Endothelial cell (in vitro differentiated cells): ENCODE measurements around the gene VMAC. TPM values are rescaled to one million over a fixed set of nuclear protein-coding genes. Genes with fewer than 3 reads are reported as not detected.

ENCODE experiments used
- DNase-seq: peaks from one replicate; pipeline ENCODE4 v3.0.0; 2021; ENCODE audit warnings: low spot score
- H3K27ac Mint-ChIP-seq: one replicate; pipeline ENCODE4 v1.8.0; 2021; ENCODE audit warnings: mixed read lengths, inconsistent platforms; ENCODE audit not compliant: unreplicated experiment
- H3K27me3 Mint-ChIP-seq: one replicate; pipeline ENCODE4 v1.8.0; 2021; ENCODE audit warnings: mild to moderate bottlenecking, moderate library complexity, mixed read lengths, inconsistent platforms; ENCODE audit not compliant: unreplicated experiment
- H3K36me3 Mint-ChIP-seq: one replicate; pipeline ENCODE4 v1.8.0; 2021; ENCODE audit warnings: mild to moderate bottlenecking, low read depth, mixed read lengths, inconsistent platforms; ENCODE audit not compliant: unreplicated experiment
- H3K4me1 Mint-ChIP-seq: one replicate; pipeline ENCODE4 v1.8.0; 2021; ENCODE audit warnings: mild to moderate bottlenecking, mixed read lengths, inconsistent platforms; ENCODE audit not compliant: unreplicated experiment
- H3K4me3 Mint-ChIP-seq: one replicate; pipeline ENCODE4 v1.8.0; 2021; ENCODE audit warnings: mild to moderate bottlenecking, mixed read lengths, inconsistent platforms; ENCODE audit not compliant: unreplicated experiment
- H3K9me3 Mint-ChIP-seq: one replicate; pipeline ENCODE4 v1.8.0; 2021; ENCODE audit warnings: mixed read lengths, inconsistent platforms; ENCODE audit not compliant: unreplicated experiment
- CTCF ChIP-seq: fragments of 200-600 bp; sonication (generic); IDR thresholded peaks from one replicate; pipeline ENCODE4 v1.5.0; 2021; ENCODE audit warnings: antibody characterized with exemption; ENCODE audit not compliant: unreplicated experiment
- total RNA-seq: library from RNA; stranded (reverse); fragmentation: NEBNext Ultra II Directional; extraction: Animal tissue kit (Norgen Biotek cat#: 25700); gene quantifications from one replicate; pipeline ENCODE4 v1.2.1, GENCODE V29; 2021; ENCODE audit not compliant: unreplicated experiment

VMAC gene
- total RNA-seq, 1 donor from 2014 or later = 8.9 TPM

DNA sequence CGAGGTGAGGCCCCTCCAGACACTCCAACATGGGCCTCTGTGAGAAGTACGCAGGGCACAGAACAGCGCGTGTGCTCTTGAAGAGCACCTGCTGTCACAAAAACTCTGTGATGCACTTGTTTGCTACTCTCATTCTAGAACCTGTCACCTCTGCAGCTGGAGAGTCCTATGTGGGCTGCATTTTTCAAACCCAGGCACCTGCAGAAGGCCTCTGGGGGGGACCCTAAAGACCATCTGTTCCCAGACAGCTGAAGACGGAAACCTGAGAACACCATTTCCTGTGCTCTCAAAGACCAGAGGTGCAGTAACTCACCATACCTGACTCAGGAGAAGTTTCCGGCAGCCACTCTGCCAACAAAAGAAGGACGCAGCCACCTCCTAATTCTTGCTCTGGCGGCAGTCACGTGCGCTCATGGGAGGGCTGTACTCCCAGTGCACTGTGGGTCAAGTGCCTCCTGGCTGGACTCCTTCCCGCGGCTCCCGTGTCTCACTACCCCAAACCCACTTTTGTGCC is 45.2 kb downstream of the VMAC start:
- peaks cover 16% of the 10 kb centered on the region for H3K36me3 Mint-ChIP-seq
- H3K4me3 Mint-ChIP-seq = peak overlapping the region; percentile 7
- H3K27ac Mint-ChIP-seq = peak overlapping the region; percentile 69
- H3K27me3 Mint-ChIP-seq = peaks cover 11% of the 10 kb centered on the region
- TF ChIP-seq CTCF = no peak
- DNase-seq = no peak
- H3K4me1 Mint-ChIP-seq = peaks cover 76% of the 10 kb centered on the region
- no peaks in the 10 kb centered on the region for H3K9me3 Mint-ChIP-seq

GRCh38 chr19:5950741-5951140 is 46.1 kb downstream of the VMAC start:
- H3K27me3 Mint-ChIP-seq = peaks cover 5% of the 10 kb centered on the region
- H3K9me3 Mint-ChIP-seq = no peaks in the 10 kb centered on the region
- no peak for DNase-seq
- peaks cover 76% of the 10 kb centered on the region for H3K4me1 Mint-ChIP-seq
- peaks cover 9% of the 10 kb centered on the region for H3K36me3 Mint-ChIP-seq
- H3K27ac Mint-ChIP-seq = peak overlapping the region; percentile 64
- no peak for TF ChIP-seq CTCF
- no peak overlapping the region for H3K4me3 Mint-ChIP-seq

- no peak for TF ChIP-seq CTCF
- Mint-ChIP-seq H3K4me1 (peaks cover 72% of the 10 kb centered on the region), H3K4me3 (peak overlapping the region; percentile 51), H3K27me3 (peaks cover 5% of the 10 kb centered on the region), H3K36me3 (peaks cover 6% of the 10 kb centered on the region), H3K9me3 (no peaks in the 10 kb centered on the region), H3K27ac (peak overlapping the region; percentile 64)
- no peak for DNase-seq
Observed at GRCh38 chr19:5951338-5951861, 46.7 kb downstream of the VMAC start.

- Mint-ChIP-seq H3K27ac (peak overlapping the region; percentile 48), H3K9me3 (no peaks in the 10 kb centered on the region), H3K4me1 (peaks cover 68% of the 10 kb centered on the region), H3K36me3 (peaks cover 6% of the 10 kb centered on the region), H3K27me3 (peaks cover 7% of the 10 kb centered on the region), H3K4me3 (peak overlapping the region; percentile 25)
- no peak for TF ChIP-seq CTCF
- no peak for DNase-seq
Observed at GRCh38 chr19:5952193-5953029, 47.7 kb downstream of the VMAC start.
